Measurements from ENCODE around the gene SPTLC1.

DNA sequence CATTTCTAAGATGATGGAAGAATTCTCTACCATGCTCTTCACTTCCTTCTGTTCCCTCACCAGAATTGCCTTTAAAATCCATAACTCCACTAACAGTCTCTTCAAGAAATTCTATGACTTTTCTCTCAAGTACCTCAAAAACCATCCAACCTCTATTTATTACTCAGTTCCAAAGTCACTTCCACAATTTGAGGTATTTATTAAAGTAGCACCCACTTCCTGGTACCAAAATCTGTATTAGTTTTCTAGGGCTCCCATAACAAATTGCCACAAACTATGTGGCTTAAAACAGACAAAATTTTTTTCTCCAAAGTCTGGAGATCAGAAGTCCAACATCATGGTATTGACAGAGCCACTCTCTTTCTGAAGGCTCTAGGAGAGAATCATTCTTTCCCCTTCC lies 4.9 kb upstream of the SPTLC1 start:
- TF ChIP-seq, protein P1, sequence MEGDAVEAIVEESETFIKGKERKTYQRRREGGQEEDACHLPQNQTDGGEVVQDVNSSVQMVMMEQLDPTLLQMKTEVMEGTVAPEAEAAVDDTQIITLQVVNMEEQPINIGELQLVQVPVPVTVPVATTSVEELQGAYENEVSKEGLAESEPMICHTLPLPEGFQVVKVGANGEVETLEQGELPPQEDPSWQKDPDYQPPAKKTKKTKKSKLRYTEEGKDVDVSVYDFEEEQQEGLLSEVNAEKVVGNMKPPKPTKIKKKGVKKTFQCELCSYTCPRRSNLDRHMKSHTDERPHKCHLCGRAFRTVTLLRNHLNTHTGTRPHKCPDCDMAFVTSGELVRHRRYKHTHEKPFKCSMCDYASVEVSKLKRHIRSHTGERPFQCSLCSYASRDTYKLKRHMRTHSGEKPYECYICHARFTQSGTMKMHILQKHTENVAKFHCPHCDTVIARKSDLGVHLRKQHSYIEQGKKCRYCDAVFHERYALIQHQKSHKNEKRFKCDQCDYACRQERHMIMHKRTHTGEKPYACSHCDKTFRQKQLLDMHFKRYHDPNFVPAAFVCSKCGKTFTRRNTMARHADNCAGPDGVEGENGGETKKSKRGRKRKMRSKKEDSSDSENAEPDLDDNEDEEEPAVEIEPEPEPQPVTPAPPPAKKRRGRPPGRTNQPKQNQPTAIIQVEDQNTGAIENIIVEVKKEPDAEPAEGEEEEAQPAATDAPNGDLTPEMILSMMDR (IDR thresholded peaks at IDR 0.05) = no peak
- TF ChIP-seq EP300 (IDR thresholded peaks at IDR 0.05) = no peak
- no peak for TF ChIP-seq POLR2A (IDR thresholded peaks at IDR 0.05; ENCODE audit: low read depth)
- TF ChIP-seq POLR2AphosphoS5 (IDR thresholded peaks at IDR 0.05) = no peak
